DOHH2 (cell line): ENCODE results near the gene ST3GAL3.

ENCODE experiments used
- CTCF ChIP-seq: fragments of 200-600 bp; sonication (generic); IDR thresholded peaks from one replicate; pipeline ENCODE4 v1.5.1; 2014; ENCODE audit warnings: antibody characterized with exemption, mild to moderate bottlenecking, low read depth, low read length; ENCODE audit not compliant: poor library complexity, severe bottlenecking
- EZH2phosphoT487 ChIP-seq: fragments of 200-600 bp; sonication (generic); IDR thresholded peaks from 2 replicates; pipeline ENCODE4 v1.6.1; 2017; ENCODE audit warnings: borderline replicate concordance, mild to moderate bottlenecking, antibody characterized with exemption, low read length, moderate library complexity, mixed read lengths

GRCh38 chr1:43872280-43872679 is 164.9 kb downstream of the ST3GAL3 start:
- TF ChIP-seq CTCF (no peak), EZH2phosphoT487 (no peak)
